Astrocyte of the spinal cord (primary cell): ENCODE results near the gene MBNL3.

Experiments
- DNase-seq: peaks from one replicate; pipeline ENCODE4 v3.0.0; 2011; ENCODE audit warnings: low read depth, low spot score
- H3K4me3 ChIP-seq: 2 replicates; pipeline ENCODE4 v1.5.1; 2011; ENCODE audit warnings: low read depth, mild to moderate bottlenecking, low read length, moderate library complexity
- CTCF ChIP-seq: IDR thresholded peaks from 2 replicates; pipeline ENCODE4 v1.5.1; 2012; ENCODE audit warnings: low read depth, mild to moderate bottlenecking, low read length, inconsistent platforms
- in situ Hi-C: cut with HindIII; loops from 2 replicates; pipeline ENCODE4 v1.10.0; 2017; ENCODE audit warnings: low sequenced_read_pairs

Gene MBNL3

GRCh38 chrX:132393485-132393884 is 95.4 kb downstream of the MBNL3 start:
- DNase-seq: no peak
- in situ Hi-C loops: no loop called here
- H3K4me3 ChIP-seq: no peak overlapping the region
- TF ChIP-seq CTCF: no peak

GRCh38 chrX:132393085-132393484 is 95.8 kb downstream of the MBNL3 start:
- no peak overlapping the region for H3K4me3 ChIP-seq
- TF ChIP-seq CTCF: no peak
- no peak for DNase-seq
- in situ Hi-C loops: no loop called here

- no peak for TF ChIP-seq CTCF
- H3K4me3 ChIP-seq: no peak overlapping the region
- in situ Hi-C loops: no loop called here
Measured at GRCh38 chrX:132390792-132391191, 98.0 kb downstream of the MBNL3 start.

GRCh38 chrX:132389480-132389879 is 99.4 kb downstream of the MBNL3 start:
- no peak for DNase-seq
- in situ Hi-C loops: no loop called here
- TF ChIP-seq CTCF: no peak

More at GRCh38 chrX:132390792-132391191, 98.0 kb downstream of the MBNL3 start:
- DNase-seq: no peak

GRCh38 chrX:132388371-132388770 is 100.5 kb downstream of the MBNL3 start:
- no peak overlapping the region for H3K4me3 ChIP-seq
- in situ Hi-C loops: no loop called here
- no peak for TF ChIP-seq CTCF
- no peak for DNase-seq

More at GRCh38 chrX:132389480-132389879, 99.4 kb downstream of the MBNL3 start:
- no peak overlapping the region for H3K4me3 ChIP-seq

- in situ Hi-C loops: no loop called here
- no peak overlapping the region for H3K4me3 ChIP-seq
- TF ChIP-seq CTCF: no peak
- no peak for DNase-seq
Measured at GRCh38 chrX:132384301-132384700, 104.5 kb downstream of the MBNL3 start.

- no peak overlapping the region for H3K4me3 ChIP-seq
- in situ Hi-C loops: no loop called here
- no peak for TF ChIP-seq CTCF
- DNase-seq: no peak
Measured at GRCh38 chrX:132382068-132382467, 106.8 kb downstream of the MBNL3 start.
